ENCODE data around the gene ITGB3.

- no peak for TF ChIP-seq EGR1 (IDR thresholded peaks at IDR 0.05)
- no peak for TF ChIP-seq CEBPB (IDR thresholded peaks at IDR 0.05)
- no peak for TF ChIP-seq CREB1 (IDR thresholded peaks at IDR 0.05; ENCODE audit: low read depth)
- no peak for TF ChIP-seq YY1 (IDR thresholded peaks at IDR 0.05; ENCODE audit: low read depth)
- TF ChIP-seq TAF1 (IDR thresholded peaks at IDR 0.05; ENCODE audit: low read depth) = no peak
- no peak for TF ChIP-seq RAD21 (IDR thresholded peaks at IDR 0.05; ENCODE audit: low read depth)
- no peak for TF ChIP-seq TEAD4 (IDR thresholded peaks at IDR 0.05)
- TF ChIP-seq ZBTB7A (IDR thresholded peaks at IDR 0.05; ENCODE audit: low read depth) = no peak
- TF ChIP-seq EP300 (IDR thresholded peaks at IDR 0.05; ENCODE audit: borderline replicate concordance) = no peak
These were observed 2.8 kb upstream of the ITGB3 start for GRCh38 chr17:47250855-47251254.
